Mesendoderm (in vitro differentiated cells): ENCODE results near the gene EGF.
"Not testable (repeated sequence)": the region's sequence is repeated elsewhere in the genome, so short reads cannot be mapped to it uniquely, and the experiment has no call there.

Experiments
- DNase-seq: peaks from one replicate; pipeline ENCODE4 v3.0.0; 2013
- H2AK5ac ChIP-seq: 2 replicates; pipeline ENCODE4 v1.6.1; 2013; ENCODE audit warnings: low read length, inconsistent platforms
- H2BK120ac ChIP-seq: 2 replicates; pipeline ENCODE4 v1.6.1; 2013; ENCODE audit warnings: low read depth, mild to moderate bottlenecking, low read length, moderate library complexity, mixed read lengths
- H2BK15ac ChIP-seq: replicated peaks from 2 replicates; pipeline ENCODE4 v1.6.1; 2013; ENCODE audit warnings: low read depth, mild to moderate bottlenecking, moderate library complexity
- H2BK5ac ChIP-seq: 2 replicates; pipeline ENCODE4 v1.6.1; 2013; ENCODE audit warnings: low read length, inconsistent platforms
- H3K18ac ChIP-seq: 2 replicates; pipeline ENCODE4 v1.6.1; 2013; ENCODE audit warnings: mild to moderate bottlenecking, low read length, mixed read lengths
- H3K23ac ChIP-seq: one replicate; pipeline ENCODE4 v1.6.1; 2013; ENCODE audit warnings: low read length
- H3K27ac ChIP-seq: 2 replicates; pipeline ENCODE4 v1.5.1; 2013; ENCODE audit warnings: low read depth, mild to moderate bottlenecking, inconsistent platforms, low read length, moderate library complexity
- H3K27me3 ChIP-seq: 2 replicates; pipeline ENCODE4 v1.6.1; 2013; ENCODE audit warnings: low read length, control low read depth, mild to moderate bottlenecking, inconsistent platforms; ENCODE audit not compliant: insufficient read depth, poor library complexity
- H3K36me3 ChIP-seq: 2 replicates; pipeline ENCODE4 v1.6.1; 2013; ENCODE audit warnings: low read length, inconsistent platforms; ENCODE audit not compliant: control insufficient read depth, insufficient read depth
- H3K4ac ChIP-seq: one replicate; pipeline ENCODE4 v1.6.1; 2013; ENCODE audit warnings: low read depth, mild to moderate bottlenecking, low read length, moderate library complexity
- H3K4me1 ChIP-seq: 2 replicates; pipeline ENCODE4 v1.6.1; 2013; ENCODE audit warnings: low read depth, low read length, inconsistent platforms; ENCODE audit not compliant: control insufficient read depth
- H3K4me2 ChIP-seq: 2 replicates; pipeline ENCODE4 v1.6.1; 2013; ENCODE audit warnings: low read length
- H3K4me3 ChIP-seq: 2 replicates; pipeline ENCODE4 v1.5.1; 2013; ENCODE audit warnings: mild to moderate bottlenecking, low read length
- H3K56ac ChIP-seq: one replicate; pipeline ENCODE4 v1.6.1; 2013; ENCODE audit warnings: low read length
- H3K79me1 ChIP-seq: 2 replicates; pipeline ENCODE4 v1.6.1; 2013; ENCODE audit warnings: low read length, inconsistent platforms
- H3K79me2 ChIP-seq: 2 replicates; pipeline ENCODE4 v1.6.1; 2013; ENCODE audit warnings: mild to moderate bottlenecking, low read length; ENCODE audit not compliant: control insufficient read depth, insufficient read depth
- H3K9ac ChIP-seq: 2 replicates; pipeline ENCODE4 v1.6.1; 2013; ENCODE audit warnings: low read length, inconsistent platforms
- H4K5ac ChIP-seq: one replicate; pipeline ENCODE4 v1.6.1; 2013; ENCODE audit warnings: low read length
- H4K8ac ChIP-seq: one replicate; pipeline ENCODE4 v1.6.1; 2013; ENCODE audit warnings: low read depth, mild to moderate bottlenecking, control low read depth, low read length, moderate library complexity
- WGBS: extraction: QIAGEN DNeasy Blood & Tissue Kit; methylation state at CpG from one replicate; pipeline ENCODE4 v1.1.7; 2013; ENCODE audit warnings: low lambda C conversion rate, missing lambda C conversion rate; ENCODE audit not compliant: insufficient coverage; ENCODE audit errors: extremely low coverage; 5-methylcytosine and 5-hydroxymethylcytosine counted together

The EGF gene

GRCh38 chr4:109931318-109931717 lies 18.6 kb downstream of the EGF start:
- Histone ChIP-seq H3K56ac (no peak overlapping the region), H3K4ac (no peak overlapping the region)
- no CpG with 5 or more reads among the region's 4 CpGs for WGBS

DNA sequence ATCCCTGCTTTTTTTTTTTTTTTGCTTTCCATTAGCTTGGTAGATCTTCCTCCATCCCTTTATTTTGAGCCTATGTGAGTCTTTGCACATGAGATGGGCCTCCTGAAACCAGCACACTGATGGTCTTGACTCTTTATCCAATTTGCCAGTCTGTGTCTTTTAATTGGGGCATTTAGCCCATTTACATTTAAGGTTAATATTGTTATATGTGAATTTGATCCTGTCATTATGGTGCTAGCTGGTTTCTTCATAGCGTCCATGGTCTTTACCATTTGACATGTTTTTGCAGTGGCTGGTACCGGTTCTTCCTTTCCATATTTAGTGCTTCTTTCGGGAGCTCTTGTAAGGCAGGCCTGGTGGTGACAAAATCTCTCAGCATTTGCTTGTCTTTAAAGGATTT lies 24.7 kb downstream of the EGF start:
- not testable (repeated sequence) for H2BK120ac ChIP-seq, H3K36me3 ChIP-seq, H3K79me2 ChIP-seq, DNase-seq, H2BK15ac ChIP-seq, H2BK5ac ChIP-seq, H3K4me2 ChIP-seq, H4K8ac ChIP-seq, H4K5ac ChIP-seq, H3K79me1 ChIP-seq, H3K4ac ChIP-seq, H2AK5ac ChIP-seq, H3K4me3 ChIP-seq, H3K4me1 ChIP-seq, H3K9ac ChIP-seq, H3K18ac ChIP-seq, H3K27ac ChIP-seq, H3K27me3 ChIP-seq, H3K56ac ChIP-seq, H3K23ac ChIP-seq
- WGBS: no CpG with 5 or more reads among the region's 3 CpGs

More at GRCh38 chr4:109931318-109931717, 18.6 kb downstream of the EGF start:
- Histone ChIP-seq H3K4me1 (peaks cover 15% of the 10 kb centered on the region), H3K4me2 (no peak overlapping the region), H3K27ac (no peak overlapping the region), H3K4me3 (no peak overlapping the region), H4K8ac (no peak overlapping the region), H3K79me2 (no peaks in the 10 kb centered on the region), H3K36me3 (no peaks in the 10 kb centered on the region), H3K27me3 (no peaks in the 10 kb centered on the region), H2BK5ac (no peak overlapping the region), H3K18ac (peak overlapping the region; percentile 96), H3K9ac (no peak overlapping the region), H3K23ac (no peak overlapping the region), H2AK5ac (no peak overlapping the region), H3K79me1 (peaks cover 5% of the 10 kb centered on the region), H2BK15ac (peak overlapping the region; percentile 85), H2BK120ac (peak overlapping the region; percentile 88), H4K5ac (no peak overlapping the region)
- no peak for DNase-seq

DNA sequence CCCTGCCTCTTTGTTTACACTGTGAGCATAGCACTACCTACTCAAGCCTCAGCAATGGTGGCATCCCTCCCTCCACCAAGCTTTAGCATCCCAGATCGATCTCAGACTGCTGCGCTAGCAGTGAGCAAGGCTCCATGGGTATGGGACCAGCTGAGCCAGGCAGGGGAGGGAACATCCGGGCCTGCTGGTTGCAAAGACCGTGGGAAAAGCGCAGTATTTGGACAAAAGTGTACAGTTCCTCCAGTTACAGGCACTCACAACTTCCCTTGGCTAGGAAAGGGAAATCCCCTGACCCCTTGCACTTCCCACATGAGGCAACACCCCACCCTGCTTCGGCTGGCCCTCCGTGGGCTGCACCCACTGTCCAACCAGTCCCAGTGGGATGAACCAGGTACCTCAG lies 26.5 kb downstream of the EGF start:
- no peaks in the 10 kb centered on the region for H3K4me1 ChIP-seq
- H4K5ac ChIP-seq: no peak overlapping the region
- H3K79me2 ChIP-seq: no peaks in the 10 kb centered on the region
- no peak overlapping the region for H3K56ac ChIP-seq
- no peak overlapping the region for H3K27ac ChIP-seq
- no peak overlapping the region for H3K9ac ChIP-seq
- H3K4me3 ChIP-seq: no peak overlapping the region
- H3K4ac ChIP-seq: no peak overlapping the region
- H2AK5ac ChIP-seq: no peak overlapping the region
- no peaks in the 10 kb centered on the region for H3K36me3 ChIP-seq
- DNase-seq: no peak
- peaks cover 5% of the 10 kb centered on the region for H3K79me1 ChIP-seq
- no peaks in the 10 kb centered on the region for H3K27me3 ChIP-seq
- H2BK120ac ChIP-seq: no peak overlapping the region
- H2BK5ac ChIP-seq: no peak overlapping the region
- H2BK15ac ChIP-seq: no peak overlapping the region
- H3K4me2 ChIP-seq: no peak overlapping the region
- no peak overlapping the region for H3K18ac ChIP-seq
- no peak overlapping the region for H4K8ac ChIP-seq
- no CpG with 5 or more reads among the region's 7 CpGs for WGBS
- no peak overlapping the region for H3K23ac ChIP-seq

- Histone ChIP-seq H3K79me2 (no peaks in the 10 kb centered on the region), H3K27me3 (no peaks in the 10 kb centered on the region), H3K4me3 (no peak overlapping the region), H3K56ac (no peak overlapping the region), H2BK15ac (no peak overlapping the region), H4K5ac (no peak overlapping the region), H3K79me1 (peaks cover 5% of the 10 kb centered on the region), H3K4me2 (no peak overlapping the region), H2BK120ac (peak overlapping the region; percentile 45), H3K23ac (no peak overlapping the region), H3K36me3 (peaks cover 2% of the 10 kb centered on the region), H3K27ac (no peak overlapping the region), H2AK5ac (no peak overlapping the region), H2BK5ac (no peak overlapping the region), H4K8ac (peak overlapping the region; percentile 56), H3K18ac (peak overlapping the region; percentile 68), H3K9ac (no peak overlapping the region), H3K4ac (no peak overlapping the region), H3K4me1 (no peaks in the 10 kb centered on the region)
- DNase-seq: no peak
- WGBS: no CpG with 5 or more reads among the region's 4 CpGs
Observed at GRCh38 chr4:109942292-109942926, 29.7 kb downstream of the EGF start.

DNA sequence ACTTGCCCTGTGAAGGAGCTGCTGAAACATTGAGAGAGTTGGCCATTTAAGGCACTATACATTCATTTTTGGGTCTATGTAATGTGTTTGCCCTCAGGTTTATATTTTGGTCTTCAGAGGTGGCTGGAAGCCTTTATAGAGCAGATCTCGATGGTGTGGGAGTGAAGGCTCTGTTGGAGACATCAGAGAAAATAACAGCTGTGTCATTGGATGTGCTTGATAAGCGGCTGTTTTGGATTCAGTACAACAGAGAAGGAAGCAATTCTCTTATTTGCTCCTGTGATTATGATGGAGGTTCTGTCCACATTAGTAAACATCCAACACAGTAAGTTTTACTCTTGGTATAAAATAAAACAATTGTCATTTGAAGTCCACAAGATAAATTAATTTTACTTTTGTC lies 31.1 kb downstream of the EGF start:
- no CpG with 5 or more reads among the region's 2 CpGs for WGBS
- Histone ChIP-seq H4K5ac (no peak overlapping the region), H3K4me3 (no peak overlapping the region)

DNA sequence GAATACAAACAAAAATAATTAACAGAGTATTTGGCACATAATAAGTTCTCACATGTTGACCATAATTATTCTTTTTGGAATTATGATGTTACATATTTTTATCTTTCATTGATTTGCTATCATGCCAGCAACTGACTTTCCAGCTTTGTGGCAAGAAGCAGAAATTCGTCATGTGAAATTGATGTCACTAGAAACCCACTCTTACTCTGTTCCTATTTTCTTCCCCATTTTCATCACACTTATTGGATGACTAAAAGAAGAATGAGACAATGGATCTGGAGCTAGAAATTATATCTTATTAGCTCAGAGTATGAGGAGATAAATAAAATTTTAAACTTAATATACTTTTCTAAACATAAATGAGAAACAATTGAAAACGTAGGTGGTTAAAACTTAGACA lies 31.9 kb downstream of the EGF start:
- Histone ChIP-seq H3K18ac (no peak overlapping the region), H3K79me2 (no peaks in the 10 kb centered on the region), H3K27me3 (no peaks in the 10 kb centered on the region), H2AK5ac (no peak overlapping the region), H3K4me2 (no peak overlapping the region), H3K23ac (no peak overlapping the region), H3K9ac (no peak overlapping the region), H3K4me3 (no peak overlapping the region), H3K36me3 (peaks cover 2% of the 10 kb centered on the region), H4K8ac (no peak overlapping the region), H3K79me1 (peaks cover 2% of the 10 kb centered on the region), H3K4me1 (no peaks in the 10 kb centered on the region), H3K4ac (no peak overlapping the region), H2BK5ac (no peak overlapping the region), H2BK120ac (no peak overlapping the region), H3K56ac (no peak overlapping the region), H3K27ac (no peak overlapping the region), H2BK15ac (no peak overlapping the region), H4K5ac (no peak overlapping the region)
- WGBS: no CpG with 5 or more reads among the region's 2 CpGs
- DNase-seq: no peak

More for the DNA sequence above, 31.1 kb downstream of the EGF start:
- H2BK120ac ChIP-seq: no peak overlapping the region
- H3K4ac ChIP-seq: no peak overlapping the region
- no peak overlapping the region for H3K56ac ChIP-seq
- no peak overlapping the region for H2AK5ac ChIP-seq
- H3K23ac ChIP-seq: no peak overlapping the region
- DNase-seq: no peak
- H3K4me1 ChIP-seq: no peaks in the 10 kb centered on the region
- no peak overlapping the region for H3K18ac ChIP-seq
- peaks cover 5% of the 10 kb centered on the region for H3K79me1 ChIP-seq
- H3K36me3 ChIP-seq: peaks cover 2% of the 10 kb centered on the region
- H3K4me2 ChIP-seq: no peak overlapping the region
- no peak overlapping the region for H2BK15ac ChIP-seq
- H2BK5ac ChIP-seq: no peak overlapping the region
- no peak overlapping the region for H3K27ac ChIP-seq
- no peaks in the 10 kb centered on the region for H3K27me3 ChIP-seq
- no peaks in the 10 kb centered on the region for H3K79me2 ChIP-seq
- no peak overlapping the region for H3K9ac ChIP-seq
- H4K8ac ChIP-seq: no peak overlapping the region
